ENCODE data around the gene ARHGEF2. TPM values are rescaled to one million over a fixed set of nuclear protein-coding genes. Genes with fewer than 3 reads are reported as not detected.
A peak's percentile ranks its signal among the peaks of the same experiment; 100 is the strongest.

The ARHGEF2 gene
- total and polyA plus RNA-seq, 9 of the 15 experiments (the other 6 are each of a cell fraction or from before 2014, with no cell fraction given), result 7.1 to 162 (median 62.2) TPM

DNA sequence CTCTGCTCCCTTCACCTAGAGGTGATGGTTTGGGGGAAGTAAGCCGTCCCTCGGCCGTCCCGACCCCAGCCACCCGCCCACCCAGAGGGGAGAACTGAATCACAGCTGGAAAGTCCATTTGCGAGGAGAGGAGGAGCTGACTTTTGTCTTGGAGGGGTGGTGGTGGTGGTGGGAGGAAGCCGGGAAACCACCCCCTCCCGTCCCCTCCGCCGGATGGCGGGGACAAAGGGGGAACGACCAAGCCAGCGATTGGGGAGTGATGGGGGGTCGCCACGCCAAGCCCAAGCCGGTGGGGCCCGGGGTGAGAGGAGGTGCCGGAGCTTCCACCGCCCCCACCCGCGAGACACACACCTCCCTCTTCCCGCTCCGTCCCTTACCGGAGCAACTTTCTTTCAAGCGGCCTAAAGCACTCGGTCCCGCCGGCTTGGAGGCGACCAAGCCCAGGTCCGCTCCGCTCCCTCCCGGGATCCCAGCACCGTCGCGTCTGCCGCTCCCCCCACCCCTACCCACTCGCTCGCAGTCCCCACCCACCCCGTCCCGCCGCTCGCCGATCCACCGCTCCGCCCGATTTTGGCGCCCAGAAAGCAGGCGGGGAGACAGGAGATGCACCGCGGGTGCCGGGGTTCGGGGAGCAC, 540 bp downstream of the ARHGEF2 start:
- Histone ChIP-seq H3K27ac (ENCODE audit: extremely low read depth, low read depth, low read length) (peak overlapping the region; percentile 93), H3K4me1 (replicated peaks in 1 of 2; ENCODE audit: control insufficient read depth in 2 of 2, insufficient read depth in 2 of 2, low read length in 2 of 2) (peaks cover 54 to 70% of the 10 kb centered on the region in 2 experiments), H3K9me1 (ENCODE audit: control insufficient read depth, insufficient read depth, low read length) (no peaks in the 10 kb centered on the region), H4K20me1 (replicated peaks; ENCODE audit: control insufficient read depth, insufficient read depth, low read length) (peaks cover 8% of the 10 kb centered on the region; the same call in 1 of the 2 replicates), H3K9me3 (replicated peaks; ENCODE audit: control insufficient read depth, insufficient read depth, low read depth, low read length) (no peaks in the 10 kb centered on the region), H3K4me3 (peak overlapping the region; percentile 82), H3K9ac (ENCODE audit: insufficient read depth in 1 of 2, low read depth in 2 of 2, low read length in 2 of 2) (peak overlapping the region; percentile 89 to 97), H3K27me3 (ENCODE audit: control insufficient read depth in 2 of 2, insufficient read depth in 2 of 2, low read length in 2 of 2) (no peaks in the 10 kb centered on the region), H3K79me2 (ENCODE audit: control insufficient read depth, insufficient read depth, low read length) (peaks cover 94% of the 10 kb centered on the region), H3K36me3 (ENCODE audit: control insufficient read depth, insufficient read depth, low read length) (peaks cover 24% of the 10 kb centered on the region; the same call in 2 of the 3 replicates), H2AFZ (ENCODE audit: low read depth, low read length) (peak overlapping the region; percentile 73), H3K4me2 (ENCODE audit: insufficient read depth, low read length) (peak overlapping the region; percentile 97)
- intact Hi-C loops (cut with micrococcal nuclease) (no loop called here), in situ Hi-C loops (cut with MboI) (no loop called here)
- ATAC-seq (peak; percentile 38), FAIRE-seq (no peak), DNase-seq (ENCODE audit: extremely low read depth in 1 of 4, low spot score in 3 of 4) (peak; percentile 56 to 87 (median 78))
- POLR2A ChIA-PET, result interaction anchor here (0.6 to 8.5 kb wide), 11 partner anchors 10 to 480 kb away, joined by 3 to 50 read pairs (median 5); partner anchors contain the start of gene SYT11
- whole genome bisulfite sequencing (ENCODE audit: insufficient coverage, low coverage, missing lambda C conversion rate), result 0% methylated on average over 16 of the region's 52 CpGs
- TSS peak; percentile 28 for BruUV-seq (replicated peaks)
- CTCF ChIA-PET (ENCODE audit: low intra/inter-chr PET ratio), result no interaction called here
- TF ChIP-seq MYNN (IDR thresholded peaks at IDR 0.05), result peak; percentile 74; the same call in 1 of the 2 replicates
- no peak for TF ChIP-seq MYNN (CRISPR knock-in tag; IDR thresholded peaks at IDR 0.05)
- TF ChIP-seq ETS2 (tag; IDR thresholded peaks at IDR 0.05; ENCODE audit: borderline replicate concordance, poor library complexity, severe bottlenecking), result no peak
- TF ChIP-seq TEAD1 (CRISPR knock-in tag; IDR thresholded peaks at IDR 0.05), result no peak
- TF ChIP-seq, protein P1, sequence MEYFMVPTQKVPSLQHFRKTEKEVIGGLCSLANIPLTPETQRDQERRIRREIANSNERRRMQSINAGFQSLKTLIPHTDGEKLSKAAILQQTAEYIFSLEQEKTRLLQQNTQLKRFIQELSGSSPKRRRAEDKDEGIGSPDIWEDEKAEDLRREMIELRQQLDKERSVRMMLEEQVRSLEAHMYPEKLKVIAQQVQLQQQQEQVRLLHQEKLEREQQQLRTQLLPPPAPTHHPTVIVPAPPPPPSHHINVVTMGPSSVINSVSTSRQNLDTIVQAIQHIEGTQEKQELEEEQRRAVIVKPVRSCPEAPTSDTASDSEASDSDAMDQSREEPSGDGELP (CRISPR knock-in tag; IDR thresholded peaks at IDR 0.05; ENCODE audit: borderline replicate concordance), result 0 out of 2 replicates have a peak, but pooled peaks have one; percentile 5
- TF ChIP-seq, protein P2, sequence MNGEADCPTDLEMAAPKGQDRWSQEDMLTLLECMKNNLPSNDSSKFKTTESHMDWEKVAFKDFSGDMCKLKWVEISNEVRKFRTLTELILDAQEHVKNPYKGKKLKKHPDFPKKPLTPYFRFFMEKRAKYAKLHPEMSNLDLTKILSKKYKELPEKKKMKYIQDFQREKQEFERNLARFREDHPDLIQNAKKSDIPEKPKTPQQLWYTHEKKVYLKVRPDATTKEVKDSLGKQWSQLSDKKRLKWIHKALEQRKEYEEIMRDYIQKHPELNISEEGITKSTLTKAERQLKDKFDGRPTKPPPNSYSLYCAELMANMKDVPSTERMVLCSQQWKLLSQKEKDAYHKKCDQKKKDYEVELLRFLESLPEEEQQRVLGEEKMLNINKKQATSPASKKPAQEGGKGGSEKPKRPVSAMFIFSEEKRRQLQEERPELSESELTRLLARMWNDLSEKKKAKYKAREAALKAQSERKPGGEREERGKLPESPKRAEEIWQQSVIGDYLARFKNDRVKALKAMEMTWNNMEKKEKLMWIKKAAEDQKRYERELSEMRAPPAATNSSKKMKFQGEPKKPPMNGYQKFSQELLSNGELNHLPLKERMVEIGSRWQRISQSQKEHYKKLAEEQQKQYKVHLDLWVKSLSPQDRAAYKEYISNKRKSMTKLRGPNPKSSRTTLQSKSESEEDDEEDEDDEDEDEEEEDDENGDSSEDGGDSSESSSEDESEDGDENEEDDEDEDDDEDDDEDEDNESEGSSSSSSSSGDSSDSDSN (IDR thresholded peaks at IDR 0.05; ENCODE audit: borderline replicate concordance in 1 of 2, low read depth in 2 of 2, low read length in 2 of 2), result peak in 1 of 2 experiments; percentile 64; a peak in 2 of 4 replicates
- no peak for TF ChIP-seq NUFIP1 (IDR thresholded peaks at IDR 0.05; ENCODE audit: partially characterized antibody)
- TF ChIP-seq, protein P3, sequence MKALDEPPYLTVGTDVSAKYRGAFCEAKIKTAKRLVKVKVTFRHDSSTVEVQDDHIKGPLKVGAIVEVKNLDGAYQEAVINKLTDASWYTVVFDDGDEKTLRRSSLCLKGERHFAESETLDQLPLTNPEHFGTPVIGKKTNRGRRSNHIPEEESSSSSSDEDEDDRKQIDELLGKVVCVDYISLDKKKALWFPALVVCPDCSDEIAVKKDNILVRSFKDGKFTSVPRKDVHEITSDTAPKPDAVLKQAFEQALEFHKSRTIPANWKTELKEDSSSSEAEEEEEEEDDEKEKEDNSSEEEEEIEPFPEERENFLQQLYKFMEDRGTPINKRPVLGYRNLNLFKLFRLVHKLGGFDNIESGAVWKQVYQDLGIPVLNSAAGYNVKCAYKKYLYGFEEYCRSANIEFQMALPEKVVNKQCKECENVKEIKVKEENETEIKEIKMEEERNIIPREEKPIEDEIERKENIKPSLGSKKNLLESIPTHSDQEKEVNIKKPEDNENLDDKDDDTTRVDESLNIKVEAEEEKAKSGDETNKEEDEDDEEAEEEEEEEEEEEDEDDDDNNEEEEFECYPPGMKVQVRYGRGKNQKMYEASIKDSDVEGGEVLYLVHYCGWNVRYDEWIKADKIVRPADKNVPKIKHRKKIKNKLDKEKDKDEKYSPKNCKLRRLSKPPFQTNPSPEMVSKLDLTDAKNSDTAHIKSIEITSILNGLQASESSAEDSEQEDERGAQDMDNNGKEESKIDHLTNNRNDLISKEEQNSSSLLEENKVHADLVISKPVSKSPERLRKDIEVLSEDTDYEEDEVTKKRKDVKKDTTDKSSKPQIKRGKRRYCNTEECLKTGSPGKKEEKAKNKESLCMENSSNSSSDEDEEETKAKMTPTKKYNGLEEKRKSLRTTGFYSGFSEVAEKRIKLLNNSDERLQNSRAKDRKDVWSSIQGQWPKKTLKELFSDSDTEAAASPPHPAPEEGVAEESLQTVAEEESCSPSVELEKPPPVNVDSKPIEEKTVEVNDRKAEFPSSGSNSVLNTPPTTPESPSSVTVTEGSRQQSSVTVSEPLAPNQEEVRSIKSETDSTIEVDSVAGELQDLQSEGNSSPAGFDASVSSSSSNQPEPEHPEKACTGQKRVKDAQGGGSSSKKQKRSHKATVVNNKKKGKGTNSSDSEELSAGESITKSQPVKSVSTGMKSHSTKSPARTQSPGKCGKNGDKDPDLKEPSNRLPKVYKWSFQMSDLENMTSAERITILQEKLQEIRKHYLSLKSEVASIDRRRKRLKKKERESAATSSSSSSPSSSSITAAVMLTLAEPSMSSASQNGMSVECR (CRISPR knock-in tag; IDR thresholded peaks at IDR 0.05), result peak; percentile 50; the same call in 1 of the 2 replicates
- TF ChIP-seq, protein P4, sequence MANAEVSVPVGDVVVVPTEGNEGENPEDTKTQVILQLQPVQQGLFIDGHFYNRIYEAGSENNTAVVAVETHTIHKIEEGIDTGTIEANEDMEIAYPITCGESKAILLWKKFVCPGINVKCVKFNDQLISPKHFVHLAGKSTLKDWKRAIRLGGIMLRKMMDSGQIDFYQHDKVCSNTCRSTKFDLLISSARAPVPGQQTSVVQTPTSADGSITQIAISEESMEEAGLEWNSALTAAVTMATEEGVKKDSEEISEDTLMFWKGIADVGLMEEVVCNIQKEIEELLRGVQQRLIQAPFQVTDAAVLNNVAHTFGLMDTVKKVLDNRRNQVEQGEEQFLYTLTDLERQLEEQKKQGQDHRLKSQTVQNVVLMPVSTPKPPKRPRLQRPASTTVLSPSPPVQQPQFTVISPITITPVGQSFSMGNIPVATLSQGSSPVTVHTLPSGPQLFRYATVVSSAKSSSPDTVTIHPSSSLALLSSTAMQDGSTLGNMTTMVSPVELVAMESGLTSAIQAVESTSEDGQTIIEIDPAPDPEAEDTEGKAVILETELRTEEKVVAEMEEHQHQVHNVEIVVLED (CRISPR knock-in tag; IDR thresholded peaks at IDR 0.05), result no peak

All from K562 (cell line).